Naive B cell (primary cell): ENCODE measurements around the gene SLC49A4. TPM values are rescaled to one million over a fixed set of nuclear protein-coding genes. Genes with fewer than 3 reads are reported as not detected.

ENCODE experiments used
- ATAC-seq, 2 donors: fragments of 150-1000 bp; cut with Tn5 transposase; 2 replicates each; pipeline ENCODE4 v1.10.0; 2021; ENCODE audit warnings: low read depth in 2 of 2, mild to moderate bottlenecking in 2 of 2, moderate library complexity in 2 of 2
- DNase-seq: peaks from one replicate; pipeline ENCODE4 v3.0.0; 2022
- H3K27ac Mint-ChIP-seq, 6 donors: one replicate each; pipeline ENCODE4 v1.8.0; 2020 to 2022; ENCODE audit warnings: mild to moderate bottlenecking in 6 of 6, mixed read lengths in 6 of 6, moderate library complexity in 5 of 6, inconsistent platforms in 2 of 6
- H3K27me3 Mint-ChIP-seq, 3 donors: one replicate each; pipeline ENCODE4 v1.8.0; 2021 to 2022; ENCODE audit warnings: mixed read lengths in 3 of 3, mild to moderate bottlenecking in 1 of 3
- H3K36me3 Mint-ChIP-seq, 2 donors: one replicate each; pipeline ENCODE4 v1.8.0; 2020 to 2022; ENCODE audit warnings: mixed read lengths in 2 of 2, inconsistent platforms in 1 of 2, mild to moderate bottlenecking in 1 of 2
- H3K4me1 Mint-ChIP-seq, 3 donors: one replicate each; pipeline ENCODE4 v1.8.0; 2020 to 2022; ENCODE audit warnings: mixed read lengths in 3 of 3, inconsistent platforms in 1 of 3, mild to moderate bottlenecking in 1 of 3, moderate library complexity in 1 of 3
- H3K4me3 Mint-ChIP-seq, 8 donors: one replicate each; pipeline ENCODE4 v1.8.0; 2020 to 2022; ENCODE audit warnings: mild to moderate bottlenecking in 8 of 8, mixed read lengths in 8 of 8, moderate library complexity in 8 of 8, inconsistent platforms in 2 of 8
- H3K9me3 Mint-ChIP-seq, 7 donors: one replicate each; pipeline ENCODE4 v1.8.0; 2020 to 2022; ENCODE audit warnings: mixed read lengths in 7 of 7, mild to moderate bottlenecking in 5 of 7, inconsistent platforms in 2 of 7, moderate library complexity in 1 of 7
- polyA plus RNA-seq, 6 donors: library from polyadenylated mRNA; unstranded; fragments of 300-500 nt; fragmentation: Illumina TruSeq; gene quantifications; one replicate each; pipeline ENCODE4 v1.2.3, GENCODE V29; 2021; ENCODE audit warnings: low read depth in 6 of 6

SLC49A4 gene
- polyA plus RNA-seq, 6 donors from 2014 or later, result 3.0 to 5.4 (median 4.3) TPM

GRCh38 chr3:122886251-122886650 lies 91.4 kb downstream of the SLC49A4 start:
- H3K27me3 Mint-ChIP-seq, result no peaks in the 10 kb centered on the region
- peak overlapping the region in 4 of 8 donors; percentile 7 to 35 (median 22) for H3K4me3 Mint-ChIP-seq
- no peaks in the 10 kb centered on the region for H3K9me3 Mint-ChIP-seq
- no peaks in the 10 kb centered on the region for H3K36me3 Mint-ChIP-seq
- ATAC-seq, result no peak
- H3K4me1 Mint-ChIP-seq, result peaks cover 45 to 58% (median 53%) of the 10 kb centered on the region in 3 donors
- no peak for DNase-seq
- H3K27ac Mint-ChIP-seq, result peak overlapping the region in 3 of 6 donors; percentile 18 to 95 (median 70)

- peak; percentile 78 to 79 for ATAC-seq
- Mint-ChIP-seq H3K4me1 (peaks cover 45 to 59% (median 55%) of the 10 kb centered on the region in 3 donors), H3K9me3 (no peaks in the 10 kb centered on the region), H3K27me3 (no peaks in the 10 kb centered on the region), H3K36me3 (no peaks in the 10 kb centered on the region), H3K4me3 (peak overlapping the region in 7 of 8 donors; percentile 7 to 83 (median 62)), H3K27ac (peak overlapping the region; percentile 70 to 95 (median 90))
- DNase-seq, result peak; percentile 28
Observed at GRCh38 chr3:122886946-122887345, 92.1 kb downstream of the SLC49A4 start.

DNA sequence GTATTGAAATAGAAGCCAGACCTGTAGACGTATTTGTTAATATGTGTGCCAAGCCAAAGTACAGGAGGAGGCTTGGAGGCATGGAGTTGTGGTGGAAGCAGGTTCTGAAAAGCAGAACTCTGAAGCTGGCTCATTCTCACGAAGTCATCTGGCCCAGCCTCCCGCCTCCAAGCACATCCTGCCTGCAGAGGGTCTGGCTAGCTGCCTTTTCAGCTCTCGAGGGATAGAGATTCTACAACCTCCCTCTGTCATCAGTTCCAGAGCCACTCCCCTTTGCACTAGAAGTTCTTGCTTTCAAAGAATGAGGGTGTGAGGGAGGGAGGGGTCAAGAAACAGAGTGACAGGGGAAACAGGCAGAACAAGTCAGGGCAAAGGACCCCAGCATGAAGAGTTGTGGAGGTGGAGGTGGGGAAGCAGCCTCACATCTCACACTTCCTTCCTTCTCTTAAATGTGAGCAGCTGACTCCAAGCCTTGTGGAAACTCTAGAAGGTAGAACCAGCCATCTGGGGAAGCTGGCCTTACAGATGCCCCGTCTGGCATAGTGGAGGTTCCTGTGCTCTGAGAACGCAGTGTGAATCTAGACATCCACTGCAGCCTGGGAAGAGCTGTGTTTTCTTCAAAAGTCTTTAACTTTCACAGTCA lies 95.3 kb downstream of the SLC49A4 start:
- DNase-seq, result peak; percentile 35
- peak overlapping the region in 4 of 6 donors; percentile 10 to 77 (median 55) for H3K27ac Mint-ChIP-seq
- H3K9me3 Mint-ChIP-seq, result no peaks in the 10 kb centered on the region
- H3K36me3 Mint-ChIP-seq, result no peaks in the 10 kb centered on the region
- H3K4me3 Mint-ChIP-seq, result peak overlapping the region in 4 of 8 donors; percentile 14 to 78 (median 33)
- no peaks in the 10 kb centered on the region for H3K27me3 Mint-ChIP-seq
- peak; percentile 65 to 75 for ATAC-seq
- peaks cover 50 to 71% (median 65%) of the 10 kb centered on the region in 3 donors for H3K4me1 Mint-ChIP-seq

- H3K27ac Mint-ChIP-seq, result peak overlapping the region in 5 of 6 donors; percentile 4 to 84 (median 66)
- H3K9me3 Mint-ChIP-seq, result no peaks in the 10 kb centered on the region
- DNase-seq, result no peak
- peak overlapping the region in 1 of 8 donors; percentile 12 for H3K4me3 Mint-ChIP-seq
- no peak for ATAC-seq
- no peaks in the 10 kb centered on the region for H3K27me3 Mint-ChIP-seq
- peaks cover 47 to 66% (median 60%) of the 10 kb centered on the region in 3 donors for H3K4me1 Mint-ChIP-seq
- H3K36me3 Mint-ChIP-seq, result no peaks in the 10 kb centered on the region
Observed at GRCh38 chr3:122890720-122891220, 95.9 kb downstream of the SLC49A4 start.

- DNase-seq, result no peak
- no peaks in the 10 kb centered on the region for H3K9me3 Mint-ChIP-seq
- H3K36me3 Mint-ChIP-seq, result no peaks in the 10 kb centered on the region
- H3K4me1 Mint-ChIP-seq, result peaks cover 33 to 51% (median 46%) of the 10 kb centered on the region in 3 donors
- no peak overlapping the region for H3K4me3 Mint-ChIP-seq
- ATAC-seq, result no peak
- H3K27ac Mint-ChIP-seq, result peak overlapping the region in 1 of 6 donors; percentile 36
- H3K27me3 Mint-ChIP-seq, result peaks cover 0 to 5% (median 0%) of the 10 kb centered on the region in 3 donors
Observed at GRCh38 chr3:122892118-122892960, 97.5 kb downstream of the SLC49A4 start.

- Mint-ChIP-seq H3K27me3 (peaks cover 0 to 5% (median 0%) of the 10 kb centered on the region in 3 donors), H3K4me1 (peaks cover 31 to 41% (median 37%) of the 10 kb centered on the region in 3 donors), H3K36me3 (no peaks in the 10 kb centered on the region), H3K4me3 (no peak overlapping the region), H3K9me3 (no peaks in the 10 kb centered on the region), H3K27ac (peak overlapping the region in 4 of 6 donors; percentile 30 to 69 (median 35))
- no peak for DNase-seq
- ATAC-seq, result no peak
Observed at GRCh38 chr3:122893282-122893681, 98.4 kb downstream of the SLC49A4 start.

GRCh38 chr3:122893754-122894668 lies 99.1 kb downstream of the SLC49A4 start:
- DNase-seq (no peak), ATAC-seq (no peak)
- Mint-ChIP-seq H3K36me3 (no peaks in the 10 kb centered on the region), H3K9me3 (no peaks in the 10 kb centered on the region), H3K27ac (peak overlapping the region in 2 of 6 donors; percentile 30 to 34), H3K27me3 (peaks cover 0 to 7% (median 5%) of the 10 kb centered on the region in 3 donors), H3K4me1 (peaks cover 24 to 34% (median 30%) of the 10 kb centered on the region in 3 donors), H3K4me3 (peak overlapping the region in 2 of 8 donors; percentile 15 to 35)

DNA sequence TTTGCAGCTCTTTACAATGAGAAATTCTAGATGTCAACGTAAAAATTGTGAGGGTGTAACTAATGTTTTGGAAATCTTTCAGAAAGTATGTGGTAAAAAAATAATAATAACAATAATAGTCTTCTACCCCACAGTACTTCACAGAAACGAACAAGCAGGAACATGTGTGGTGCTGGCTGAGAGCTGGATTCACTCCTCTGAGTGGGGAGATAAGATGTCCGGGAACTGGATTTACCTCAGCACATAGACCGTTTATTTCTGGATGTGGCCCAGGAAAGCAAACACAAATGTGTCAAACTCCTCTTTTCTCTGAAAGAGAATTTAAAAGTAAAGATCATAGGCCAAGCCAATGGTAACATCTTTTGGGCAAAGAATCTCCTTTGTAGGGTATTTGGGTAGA lies 103.4 kb downstream of the SLC49A4 start:
- Mint-ChIP-seq H3K9me3 (no peaks in the 10 kb centered on the region), H3K4me1 (peaks cover 4 to 7% (median 7%) of the 10 kb centered on the region in 3 donors), H3K27ac (no peak overlapping the region), H3K36me3 (no peaks in the 10 kb centered on the region), H3K4me3 (no peak overlapping the region), H3K27me3 (peaks cover 0 to 9% (median 9%) of the 10 kb centered on the region in 3 donors)
- ATAC-seq, result no peak
- no peak for DNase-seq

GRCh38 chr3:122902326-122902725 lies 107.5 kb downstream of the SLC49A4 start:
- peaks cover 7 to 18% (median 17%) of the 10 kb centered on the region in 3 donors for H3K27me3 Mint-ChIP-seq
- no peaks in the 10 kb centered on the region for H3K4me1 Mint-ChIP-seq
- H3K9me3 Mint-ChIP-seq, result peaks cover 0 to 14% (median 6%) of the 10 kb centered on the region in 7 donors
- H3K36me3 Mint-ChIP-seq, result peaks cover 0 to 4% of the 10 kb centered on the region in 2 donors
- H3K4me3 Mint-ChIP-seq, result no peak overlapping the region
- no peak for DNase-seq
- H3K27ac Mint-ChIP-seq, result no peak overlapping the region
- ATAC-seq, result no peak

GRCh38 chr3:122903171-122903570 lies 108.3 kb downstream of the SLC49A4 start:
- DNase-seq, result no peak
- Mint-ChIP-seq H3K4me1 (no peaks in the 10 kb centered on the region), H3K27me3 (peaks cover 8 to 18% (median 17%) of the 10 kb centered on the region in 3 donors), H3K9me3 (peaks cover 0 to 14% (median 6%) of the 10 kb centered on the region in 7 donors), H3K27ac (no peak overlapping the region), H3K36me3 (peaks cover 0 to 4% of the 10 kb centered on the region in 2 donors), H3K4me3 (no peak overlapping the region)
- no peak for ATAC-seq

GRCh38 chr3:122907471-122907870 lies 112.6 kb downstream of the SLC49A4 start:
- DNase-seq (no peak), ATAC-seq (no peak)
- peaks cover 4 to 7% of the 10 kb centered on the region in 2 donors for H3K36me3 Mint-ChIP-seq
- peaks cover 12 to 56% (median 27%) of the 10 kb centered on the region in 3 donors for H3K27me3 Mint-ChIP-seq
- peaks cover 0 to 2% (median 0%) of the 10 kb centered on the region in 3 donors for H3K4me1 Mint-ChIP-seq
- H3K27ac Mint-ChIP-seq, result no peak overlapping the region
- H3K4me3 Mint-ChIP-seq, result no peak overlapping the region
- peaks cover 0 to 14% (median 6%) of the 10 kb centered on the region in 7 donors for H3K9me3 Mint-ChIP-seq

GRCh38 chr3:122908251-122908650 lies 113.4 kb downstream of the SLC49A4 start:
- Mint-ChIP-seq H3K4me3 (no peak overlapping the region), H3K27ac (no peak overlapping the region), H3K9me3 (peaks cover 0 to 14% (median 6%) of the 10 kb centered on the region in 7 donors), H3K4me1 (peaks cover 0 to 3% (median 2%) of the 10 kb centered on the region in 3 donors), H3K27me3 (peaks cover 12 to 56% (median 27%) of the 10 kb centered on the region in 3 donors), H3K36me3 (peaks cover 4 to 7% of the 10 kb centered on the region in 2 donors)
- ATAC-seq (no peak), DNase-seq (no peak)
